ENCODE data around the gene FAT1. TPM values are rescaled to one million over a fixed set of nuclear protein-coding genes. Genes with fewer than 3 reads are reported as not detected.

Gene FAT1
- total RNA-seq, 4 donors from 2014 or later = 21.0 to 109 (median 76.4) TPM

- no peak for TF ChIP-seq POLR2A (IDR thresholded peaks at IDR 0.05)
- TF ChIP-seq CTCF (IDR thresholded peaks at IDR 0.05) = no peak
- no peak for DNase-seq
- Histone ChIP-seq H3K9me3 (no peaks in the 10 kb centered on the region), H3K4me3 (no peak overlapping the region), H3K27me3 (peaks cover 0 to 7% (median 0%) of the 10 kb centered on the region in 4 donors), H3K4me1 (no peaks in the 10 kb centered on the region), H3K27ac (no peak overlapping the region), H3K36me3 (no peaks in the 10 kb centered on the region)
- 73 to 77% methylated on average over 11 of the region's 11 CpGs for WGBS, 2 donors
- intact Hi-C loops (cut with DNase I) = no loop called here
Measured at GRCh38 chr4:186563761-186564160, 159.9 kb downstream of the FAT1 start.

GRCh38 chr4:186561748-186562147 lies 161.9 kb downstream of the FAT1 start:
- intact Hi-C loops (cut with DNase I) = no loop called here
- H3K27me3 ChIP-seq = peaks cover 0 to 7% (median 0%) of the 10 kb centered on the region in 4 donors
- no peaks in the 10 kb centered on the region for H3K9me3 ChIP-seq
- DNase-seq = no peak
- WGBS, 2 donors = 79 to 82% methylated on average over 1 of the region's 1 CpG
- no peak overlapping the region for H3K4me3 ChIP-seq
- no peak for TF ChIP-seq CTCF (IDR thresholded peaks at IDR 0.05)
- H3K27ac ChIP-seq = no peak overlapping the region
- H3K4me1 ChIP-seq = no peaks in the 10 kb centered on the region
- no peaks in the 10 kb centered on the region for H3K36me3 ChIP-seq

GRCh38 chr4:186560647-186561046 lies 163.0 kb downstream of the FAT1 start:
- intact Hi-C loops (cut with DNase I) = no loop called here
- no peak overlapping the region for H3K4me3 ChIP-seq

GRCh38 chr4:186557486-186557885 lies 166.2 kb downstream of the FAT1 start:
- no peak overlapping the region for H3K4me3 ChIP-seq
- intact Hi-C loops (cut with DNase I) = no loop called here
- DNase-seq = no peak
- WGBS, 2 donors = 67% methylated on average over 3 of the region's 3 CpGs
- TF ChIP-seq CTCF (IDR thresholded peaks at IDR 0.05) (no peak), POLR2A (IDR thresholded peaks at IDR 0.05) (no peak)
- no peaks in the 10 kb centered on the region for H3K36me3 ChIP-seq
- H3K27ac ChIP-seq = no peak overlapping the region
- H3K9me3 ChIP-seq = no peaks in the 10 kb centered on the region
- peaks cover 0 to 44% (median 0%) of the 10 kb centered on the region in 4 donors for H3K27me3 ChIP-seq
- H3K4me1 ChIP-seq = peaks cover 0 to 17% (median 5%) of the 10 kb centered on the region in 3 donors

More at GRCh38 chr4:186560647-186561046, 163.0 kb downstream of the FAT1 start:
- Histone ChIP-seq H3K27me3 (peaks cover 0 to 14% (median 0%) of the 10 kb centered on the region in 4 donors), H3K36me3 (no peaks in the 10 kb centered on the region), H3K27ac (no peak overlapping the region), H3K4me1 (peaks cover 0 to under 1% (median 0%) of the 10 kb centered on the region in 3 donors), H3K9me3 (no peaks in the 10 kb centered on the region)
- no peak for DNase-seq
- TF ChIP-seq POLR2A (IDR thresholded peaks at IDR 0.05) = no peak
- no peak for TF ChIP-seq CTCF (IDR thresholded peaks at IDR 0.05)
- 88 to 93% methylated on average over 3 of the region's 3 CpGs for WGBS, 2 donors

- intact Hi-C loops (cut with DNase I) = no loop called here
- H3K9me3 ChIP-seq = no peaks in the 10 kb centered on the region
- no peak overlapping the region for H3K4me3 ChIP-seq
- TF ChIP-seq POLR2A (IDR thresholded peaks at IDR 0.05) = no peak
- no peak for TF ChIP-seq CTCF (IDR thresholded peaks at IDR 0.05)
- no peak overlapping the region for H3K27ac ChIP-seq
- H3K27me3 ChIP-seq = peaks cover 0 to 48% (median 0%) of the 10 kb centered on the region in 4 donors
- no peak for DNase-seq
- 67 to 69% methylated on average over 7 of the region's 7 CpGs for WGBS, 2 donors
- no peaks in the 10 kb centered on the region for H3K36me3 ChIP-seq
- peaks cover 0 to 17% (median 5%) of the 10 kb centered on the region in 3 donors for H3K4me1 ChIP-seq
Measured at GRCh38 chr4:186557061-186557460, 166.6 kb downstream of the FAT1 start.

All from esophagus squamous epithelium (tissue), 5 donors.